Articular chondrocyte of knee joint (primary cell): ENCODE data around the gene PARVG. TPM values are rescaled to one million over a fixed set of nuclear protein-coding genes. Genes with fewer than 3 reads are reported as not detected.

Experiments used
- total RNA-seq: library from RNA; depleted of rRNA; stranded (reverse); fragments of >200 nt; gene quantifications from 2 replicates; pipeline ENCODE4 v1.2.3, GENCODE V29; 2012

Gene PARVG
- total RNA-seq: 0.11 TPM in 1 of 2 replicates, not detected in the other

GRCh38 chr22:44180706-44181032 lies at the start of gene PARVG:
Gene PARVG (plus strand): TSS chr22:44180925. CDS start chr22:44183330, 2,405 bp downstream.

Other genes starting within 250 kb of the PARVG start
- gene SAMM50, start 225.5 kb upstream of the PARVG start, total RNA-seq: 52.9 and 53.9 TPM in 2 replicates
- 34.2 and 43.8 TPM in 2 replicates for gene PARVB, start 156.6 kb upstream of the PARVG start, total RNA-seq
- gene SHISAL1, start 132.0 kb downstream of the PARVG start, total RNA-seq: 47.0 and 55.8 TPM in 2 replicates